GM18867 (cell line): Measurements from ENCODE around the gene LRRFIP2.
"Not testable (repeated sequence)": the region's sequence is repeated elsewhere in the genome, so short reads cannot be mapped to it uniquely, and the experiment has no call there.

Source experiments
- ATAC-seq: cut with Tn5 transposase; IDR thresholded peaks from one replicate; pipeline ENCODE4 v1.9.1; 2021; ENCODE audit warnings: mild to moderate bottlenecking, moderate library complexity; ENCODE audit not compliant: unreplicated experiment

Gene LRRFIP2

GRCh38 chr3:37074178-37074577 lies 100.2 kb downstream of the LRRFIP2 start:
- no peak for ATAC-seq

DNA sequence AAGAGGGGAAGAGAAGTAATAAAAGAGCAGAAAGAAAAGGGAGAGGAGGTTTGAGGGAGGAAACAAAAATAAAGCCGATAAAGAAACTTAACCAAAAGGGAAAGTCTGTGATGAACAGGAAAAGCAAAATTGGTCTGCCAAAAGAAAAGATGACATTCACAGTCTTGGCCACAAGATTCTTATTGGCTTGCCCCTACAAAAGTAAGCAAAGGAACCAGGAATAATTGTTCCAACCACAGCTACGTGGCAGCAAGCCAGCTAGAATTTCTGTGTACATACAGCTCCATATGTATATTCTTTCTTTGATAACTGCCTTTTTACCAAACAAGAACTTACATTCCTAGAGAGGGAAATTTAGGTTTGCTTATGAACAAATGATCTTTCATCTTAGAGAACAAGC lies 101.5 kb downstream of the LRRFIP2 start:
- ATAC-seq: no peak

DNA sequence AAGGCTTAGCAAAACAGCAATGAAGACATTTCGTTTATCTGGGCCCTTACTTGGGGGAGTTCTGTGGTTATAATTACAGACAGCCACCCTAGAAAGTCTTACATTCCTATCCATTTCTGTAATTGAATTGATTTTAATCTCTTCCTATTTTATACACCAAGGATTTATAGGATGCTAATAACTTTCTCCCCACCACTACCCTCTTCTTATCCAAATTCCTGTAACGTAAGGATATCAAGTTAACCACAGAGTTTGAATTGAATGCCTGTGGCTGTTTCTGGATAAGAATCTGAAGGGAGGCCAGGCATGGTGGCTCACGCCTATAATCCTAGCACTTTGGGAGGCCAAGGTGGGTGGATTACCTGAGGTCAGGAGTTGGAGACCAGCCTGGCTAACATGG lies 102.5 kb downstream of the LRRFIP2 start:
- no peak for ATAC-seq

GRCh38 chr3:37068031-37068430 lies 106.4 kb downstream of the LRRFIP2 start:
- ATAC-seq: no peak

DNA sequence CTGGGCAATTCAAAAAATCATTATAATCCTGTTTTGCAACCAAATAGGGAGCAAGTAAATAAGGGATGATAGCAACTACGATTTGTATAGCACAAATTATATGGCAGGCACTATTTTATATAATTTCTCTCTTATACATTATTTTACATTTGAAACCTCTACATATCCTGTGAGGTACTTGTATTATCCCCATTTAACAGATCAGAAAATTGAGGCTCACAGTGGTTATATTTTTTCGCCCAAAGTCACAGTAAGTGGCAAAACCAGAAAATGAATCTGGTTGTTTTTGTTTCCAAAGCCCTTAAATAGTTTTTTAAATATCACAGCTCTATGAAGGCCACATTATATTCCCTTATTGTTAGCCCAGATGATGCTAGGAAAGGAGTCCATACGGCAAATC lies 106.8 kb downstream of the LRRFIP2 start:
- ATAC-seq: no peak

- no peak for ATAC-seq
Observed at GRCh38 chr3:37064747-37065146, 109.6 kb downstream of the LRRFIP2 start.

GRCh38 chr3:37058117-37058516 lies 116.3 kb downstream of the LRRFIP2 start:
- no peak for ATAC-seq

GRCh38 chr3:37056826-37057225 lies 117.6 kb downstream of the LRRFIP2 start:
- ATAC-seq: no peak

- not testable (repeated sequence) for ATAC-seq
Observed at GRCh38 chr3:37055077-37055476, 119.3 kb downstream of the LRRFIP2 start.

- peak; percentile 78 for ATAC-seq
Observed at GRCh38 chr3:37054370-37054769, 120.0 kb downstream of the LRRFIP2 start.

DNA sequence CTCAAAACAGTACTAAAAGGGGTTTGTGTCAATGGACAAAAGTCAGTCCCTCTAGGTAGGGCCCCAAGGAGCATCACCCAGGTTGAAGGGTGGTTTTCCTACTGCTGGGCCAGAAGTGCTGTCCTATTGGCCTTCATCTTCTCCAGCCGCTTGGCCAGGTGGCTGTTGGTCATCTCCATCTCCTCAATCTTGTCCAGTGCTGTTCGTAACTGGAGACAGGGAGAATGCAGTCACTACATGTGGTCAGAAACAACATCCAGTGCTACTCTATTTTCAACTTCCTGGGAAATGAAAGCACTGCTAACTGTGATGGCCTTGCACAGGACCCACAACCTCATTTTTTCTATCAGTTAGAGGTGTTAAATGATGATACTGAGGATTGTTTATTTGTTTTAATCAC lies 120.6 kb downstream of the LRRFIP2 start:
- ATAC-seq: no peak

DNA sequence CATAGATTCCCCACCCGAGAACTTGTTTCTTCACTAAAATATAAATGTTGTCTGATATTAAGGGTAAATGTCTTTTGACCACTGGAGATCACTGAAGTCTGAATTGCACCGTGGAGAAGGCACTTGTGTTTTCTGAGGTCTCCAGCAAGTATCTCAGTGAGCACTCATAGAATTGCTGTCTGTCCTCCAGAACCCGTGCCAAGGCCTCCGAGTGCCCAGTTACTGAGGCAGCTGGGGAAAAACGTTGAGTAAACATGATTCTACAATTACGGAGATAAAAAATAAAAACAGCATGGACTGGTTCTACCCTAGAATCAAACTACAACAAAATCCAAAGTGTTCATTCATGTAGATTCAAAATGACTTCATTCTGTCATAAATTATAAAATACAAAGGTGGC lies 121.0 kb downstream of the LRRFIP2 start:
- ATAC-seq: no peak

DNA sequence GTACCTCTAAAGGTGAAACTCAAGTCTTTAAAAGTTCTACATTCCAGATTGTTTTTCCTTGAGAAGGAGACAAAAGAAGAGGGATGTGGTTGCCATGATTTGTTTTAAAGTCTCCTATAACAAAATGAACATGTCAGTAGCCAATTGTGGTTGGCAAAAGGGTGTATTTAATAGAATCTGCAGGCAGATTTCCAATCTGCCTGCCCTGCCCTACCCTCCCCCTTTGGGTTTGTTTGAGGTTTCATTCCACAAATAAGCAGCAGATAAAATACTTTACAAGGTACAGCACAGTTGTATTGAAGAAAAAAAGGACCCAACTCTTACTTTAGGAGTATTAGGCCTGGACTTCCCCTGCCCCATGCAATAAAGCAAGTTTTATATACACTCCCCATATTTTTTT lies 121.5 kb downstream of the LRRFIP2 start:
- ATAC-seq: no peak

DNA sequence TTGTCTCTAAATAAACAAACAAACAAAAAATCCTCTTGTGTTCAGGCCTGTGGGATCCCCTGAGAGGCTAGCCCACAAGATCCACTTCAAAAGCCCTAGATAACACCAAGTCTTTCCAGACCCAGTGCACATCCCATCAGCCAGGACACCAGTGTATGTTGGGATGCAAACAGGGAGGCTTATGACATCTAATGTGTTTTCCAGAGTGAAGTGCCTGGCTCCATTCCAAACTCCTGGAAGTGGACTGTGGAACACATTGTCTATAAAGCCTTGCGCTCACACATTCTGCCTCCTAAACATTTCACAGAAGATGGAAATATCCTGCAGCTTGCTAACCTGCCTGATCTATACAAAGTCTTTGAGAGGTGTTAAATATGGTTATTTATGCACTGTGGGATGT lies 124.1 kb downstream of the LRRFIP2 start:
- no peak for ATAC-seq

GRCh38 chr3:37042712-37043111 lies 131.7 kb downstream of the LRRFIP2 start:
- not testable (repeated sequence) for ATAC-seq

DNA sequence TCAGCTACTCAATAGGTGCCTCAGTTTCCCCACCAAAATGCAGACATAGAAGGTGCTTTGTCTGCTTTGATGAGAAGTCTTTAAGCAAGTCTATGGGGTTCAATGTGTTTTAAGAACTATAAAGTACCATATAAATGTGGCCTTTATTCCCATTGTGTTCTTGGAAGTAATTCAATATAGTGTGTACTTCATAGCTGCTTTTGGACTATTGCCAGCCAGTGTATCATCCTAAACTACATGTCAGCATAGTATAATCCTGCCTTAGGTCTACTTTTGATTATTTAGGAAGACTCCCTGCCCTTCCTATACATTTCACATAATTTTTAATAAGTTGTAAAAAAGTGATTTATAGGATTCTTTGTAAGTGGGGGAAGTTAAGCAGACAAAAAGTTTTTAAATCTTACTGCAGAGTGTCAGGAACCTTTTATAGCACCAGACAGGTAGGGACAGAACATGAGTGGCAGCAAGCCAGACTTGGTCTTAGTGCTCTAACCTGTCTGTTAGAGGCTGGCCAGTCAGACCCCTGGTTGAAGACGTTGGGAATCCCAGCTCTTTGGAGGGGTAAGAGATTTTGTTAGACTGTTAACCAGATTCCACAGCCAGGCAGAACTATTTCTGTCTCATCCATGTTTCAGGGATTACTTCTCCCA lies 132.7 kb downstream of the LRRFIP2 start:
- no peak for ATAC-seq

- no peak for ATAC-seq
Observed at GRCh38 chr3:37040231-37040630, 134.2 kb downstream of the LRRFIP2 start.

- no peak for ATAC-seq
Observed at GRCh38 chr3:37039161-37039846, 135.1 kb downstream of the LRRFIP2 start.

- no peak for ATAC-seq
Observed at GRCh38 chr3:37037352-37037751, 137.0 kb downstream of the LRRFIP2 start.

- ATAC-seq: no peak
Observed at GRCh38 chr3:37032961-37033360, 141.4 kb downstream of the LRRFIP2 start.

DNA sequence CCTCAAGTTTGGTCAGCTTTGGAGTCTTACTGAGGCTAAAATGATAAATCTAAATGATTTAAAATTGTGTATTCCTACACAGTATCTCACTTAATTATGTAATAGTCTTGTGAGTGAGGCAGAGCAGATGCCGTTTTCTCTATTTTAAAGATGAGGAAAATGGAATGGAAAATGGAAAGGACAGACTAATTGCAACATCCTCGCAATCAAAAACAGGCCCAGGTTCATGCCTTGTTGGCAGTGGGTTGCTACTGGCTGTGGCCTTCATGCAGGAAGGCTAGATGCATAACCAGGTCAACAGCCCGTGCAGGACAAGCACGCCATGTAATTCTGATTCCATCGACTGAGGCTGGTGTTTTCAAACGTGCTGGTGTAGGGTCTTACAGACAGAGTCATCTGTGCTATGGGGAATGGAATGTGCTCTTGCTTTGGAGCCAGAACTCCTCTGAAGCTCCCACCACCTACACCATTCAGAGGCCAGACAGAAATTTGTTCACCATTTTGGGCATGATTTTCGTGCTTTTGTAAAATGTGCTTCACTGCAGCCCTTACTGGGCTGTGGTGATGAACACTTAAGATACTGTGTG lies 143.2 kb downstream of the LRRFIP2 start:
- ATAC-seq: no peak

- ATAC-seq: no peak
Observed at GRCh38 chr3:37030588-37030987, 143.8 kb downstream of the LRRFIP2 start.
